Measurements from ENCODE around the gene TMEM222. TPM values are rescaled to one million over a fixed set of nuclear protein-coding genes. Genes with fewer than 3 reads are reported as not detected.

TMEM222 gene
- polyA plus RNA-seq, 1 donor (not counting 4 experiments of a cell fraction or from before 2014, with no cell fraction given), result 23.7 TPM

- Histone ChIP-seq H3K4me2 (ENCODE audit: control insufficient read depth, extremely low read depth, insufficient read depth, low read depth, low read length) (no peak overlapping the region), H3K79me2 (ENCODE audit: control insufficient read depth, insufficient read depth, low read length) (peaks cover 39% of the 10 kb centered on the region), H3K36me3 (ENCODE audit: control insufficient read depth in 2 of 2, extremely low read depth in 1 of 2, insufficient read depth in 2 of 2, low read length in 2 of 2) (peaks cover 42 to 51% of the 10 kb centered on the region in 2 experiments), H3K27me3 (ENCODE audit: control insufficient read depth, extremely low read depth, insufficient read depth, low read length) (no peaks in the 10 kb centered on the region), H4K20me1 (ENCODE audit: control insufficient read depth, extremely low read depth, insufficient read depth, low read length) (no peaks in the 10 kb centered on the region), H2AFZ (ENCODE audit: control insufficient read depth, low read length) (no peak overlapping the region), H3K4me3 (ENCODE audit: control insufficient read depth in 2 of 3, extremely low read depth in 1 of 3, insufficient read depth in 2 of 3, low read depth in 1 of 3, low read length in 3 of 3) (no peak overlapping the region), H3K9me3 (ENCODE audit: control insufficient read depth, low read depth, low read length) (no peaks in the 10 kb centered on the region), H3K27ac (ENCODE audit: control insufficient read depth, insufficient read depth, low read length) (no peak overlapping the region), H3K9ac (ENCODE audit: control insufficient read depth, extremely low read depth, insufficient read depth, low read length) (no peak overlapping the region), H3K4me1 (ENCODE audit: control insufficient read depth, extremely low read depth, insufficient read depth, low read length) (no peaks in the 10 kb centered on the region), H3K9me1 (ENCODE audit: control insufficient read depth, extremely low read depth, insufficient read depth, low read length) (no peaks in the 10 kb centered on the region)
- no peak for TF ChIP-seq CTCF (optimal IDR thresholded peaks at IDR 0.05 in 1 of 3, IDR thresholded peaks at IDR 0.05 in 1 of 3, conservative IDR thresholded peaks at IDR 0.05 in 1 of 3; ENCODE audit: extremely low read depth in 1 of 3, insufficient read depth in 2 of 3, low read length in 3 of 3)
- no peak for TF ChIP-seq EZH2 (IDR thresholded peaks at IDR 0.05; ENCODE audit: low read length)
- DNase-seq (ENCODE audit: low read depth, low spot score), result no peak
- dilution Hi-C loops (cut with MboI; ENCODE audit: extremely low pct_ligation_motif_present, low sequenced_read_pairs), result no loop called here
- no peak for FAIRE-seq
Measured at GRCh38 chr1:27331426-27331825, 9.5 kb downstream of the TMEM222 start.

- TF ChIP-seq CTCF (optimal IDR thresholded peaks at IDR 0.05 in 1 of 3, IDR thresholded peaks at IDR 0.05 in 1 of 3, conservative IDR thresholded peaks at IDR 0.05 in 1 of 3; ENCODE audit: extremely low read depth in 1 of 3, insufficient read depth in 2 of 3, low read length in 3 of 3) (no peak), EZH2 (IDR thresholded peaks at IDR 0.05; ENCODE audit: low read length) (no peak)
- no peaks in the 10 kb centered on the region for H3K27me3 ChIP-seq (ENCODE audit: control insufficient read depth, extremely low read depth, insufficient read depth, low read length)
- no peak overlapping the region for H2AFZ ChIP-seq (ENCODE audit: control insufficient read depth, low read length)
- dilution Hi-C loops (cut with MboI; ENCODE audit: extremely low pct_ligation_motif_present, low sequenced_read_pairs), result no loop called here
- FAIRE-seq (no peak), DNase-seq (ENCODE audit: low read depth, low spot score) (no peak)
- no peaks in the 10 kb centered on the region for H3K4me1 ChIP-seq (ENCODE audit: control insufficient read depth, extremely low read depth, insufficient read depth, low read length)
- no peak overlapping the region for H3K4me3 ChIP-seq (ENCODE audit: control insufficient read depth in 2 of 3, extremely low read depth in 1 of 3, insufficient read depth in 2 of 3, low read depth in 1 of 3, low read length in 3 of 3)
- H3K9me3 ChIP-seq (ENCODE audit: control insufficient read depth, low read depth, low read length), result no peaks in the 10 kb centered on the region
- no peaks in the 10 kb centered on the region for H4K20me1 ChIP-seq (ENCODE audit: control insufficient read depth, extremely low read depth, insufficient read depth, low read length)
- peaks cover 46 to 48% of the 10 kb centered on the region in 2 experiments for H3K36me3 ChIP-seq (ENCODE audit: control insufficient read depth in 2 of 2, extremely low read depth in 1 of 2, insufficient read depth in 2 of 2, low read length in 2 of 2)
- no peak overlapping the region for H3K9ac ChIP-seq (ENCODE audit: control insufficient read depth, extremely low read depth, insufficient read depth, low read length)
- peaks cover 34% of the 10 kb centered on the region for H3K79me2 ChIP-seq (ENCODE audit: control insufficient read depth, insufficient read depth, low read length)
- H3K27ac ChIP-seq (ENCODE audit: control insufficient read depth, insufficient read depth, low read length), result no peak overlapping the region
- H3K4me2 ChIP-seq (ENCODE audit: control insufficient read depth, extremely low read depth, insufficient read depth, low read depth, low read length), result no peak overlapping the region
- no peaks in the 10 kb centered on the region for H3K9me1 ChIP-seq (ENCODE audit: control insufficient read depth, extremely low read depth, insufficient read depth, low read length)
Measured at GRCh38 chr1:27331922-27332321, 10.0 kb downstream of the TMEM222 start.

Measured in keratinocyte (primary cell).